Epithelial cell of proximal tubule (primary cell): ENCODE results near the gene KCNB1. TPM values are rescaled to one million over a fixed set of nuclear protein-coding genes. Genes with fewer than 3 reads are reported as not detected.
A peak's percentile ranks its signal among the peaks of the same experiment; 100 is the strongest.

ENCODE experiments used
- DNase-seq: peaks from one replicate; pipeline ENCODE4 v3.0.0-alpha.2; 2011; ENCODE audit warnings: low read depth
- H3K4me3 ChIP-seq: 2 replicates; pipeline ENCODE4 v1.5.1; 2011; ENCODE audit warnings: low read depth, mild to moderate bottlenecking, low read length
- total RNA-seq: library from RNA; depleted of rRNA; stranded (reverse); fragments of >200 nt; gene quantifications from 2 replicates; pipeline ENCODE4 v1.2.3, GENCODE V29; 2015
- TF ChIP-seq, protein P1 (sequence below): conservative IDR thresholded peaks from 2 replicates; pipeline ENCODE4 v1.5.1; 2012; ENCODE audit warnings: low read depth, mild to moderate bottlenecking, low read length

KCNB1 gene
- total RNA-seq, 1 donor from 2014 or later: not detected

DNA sequence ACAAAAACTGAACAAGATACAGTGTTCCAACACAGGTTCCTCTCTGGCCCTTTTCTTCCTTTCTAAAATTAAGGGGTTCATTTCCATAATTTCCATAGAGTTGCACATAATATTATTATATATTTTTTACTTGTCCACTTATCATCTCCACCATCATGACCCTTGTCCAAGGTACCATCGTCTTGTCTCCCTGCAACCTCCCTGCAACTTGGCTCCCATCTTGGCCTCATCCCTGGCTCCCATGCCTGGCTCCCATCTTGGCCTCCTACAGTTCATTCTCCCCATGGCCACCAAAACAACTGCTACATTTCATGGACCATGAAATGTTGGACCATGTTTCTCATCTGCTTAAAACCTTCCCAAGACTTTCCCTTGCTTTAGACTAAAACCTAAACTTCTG is 3.1 kb upstream of the KCNB1 start:
- TF ChIP-seq, protein P1, sequence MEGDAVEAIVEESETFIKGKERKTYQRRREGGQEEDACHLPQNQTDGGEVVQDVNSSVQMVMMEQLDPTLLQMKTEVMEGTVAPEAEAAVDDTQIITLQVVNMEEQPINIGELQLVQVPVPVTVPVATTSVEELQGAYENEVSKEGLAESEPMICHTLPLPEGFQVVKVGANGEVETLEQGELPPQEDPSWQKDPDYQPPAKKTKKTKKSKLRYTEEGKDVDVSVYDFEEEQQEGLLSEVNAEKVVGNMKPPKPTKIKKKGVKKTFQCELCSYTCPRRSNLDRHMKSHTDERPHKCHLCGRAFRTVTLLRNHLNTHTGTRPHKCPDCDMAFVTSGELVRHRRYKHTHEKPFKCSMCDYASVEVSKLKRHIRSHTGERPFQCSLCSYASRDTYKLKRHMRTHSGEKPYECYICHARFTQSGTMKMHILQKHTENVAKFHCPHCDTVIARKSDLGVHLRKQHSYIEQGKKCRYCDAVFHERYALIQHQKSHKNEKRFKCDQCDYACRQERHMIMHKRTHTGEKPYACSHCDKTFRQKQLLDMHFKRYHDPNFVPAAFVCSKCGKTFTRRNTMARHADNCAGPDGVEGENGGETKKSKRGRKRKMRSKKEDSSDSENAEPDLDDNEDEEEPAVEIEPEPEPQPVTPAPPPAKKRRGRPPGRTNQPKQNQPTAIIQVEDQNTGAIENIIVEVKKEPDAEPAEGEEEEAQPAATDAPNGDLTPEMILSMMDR: no peak
- no peak for DNase-seq
- no peak overlapping the region for H3K4me3 ChIP-seq

DNA sequence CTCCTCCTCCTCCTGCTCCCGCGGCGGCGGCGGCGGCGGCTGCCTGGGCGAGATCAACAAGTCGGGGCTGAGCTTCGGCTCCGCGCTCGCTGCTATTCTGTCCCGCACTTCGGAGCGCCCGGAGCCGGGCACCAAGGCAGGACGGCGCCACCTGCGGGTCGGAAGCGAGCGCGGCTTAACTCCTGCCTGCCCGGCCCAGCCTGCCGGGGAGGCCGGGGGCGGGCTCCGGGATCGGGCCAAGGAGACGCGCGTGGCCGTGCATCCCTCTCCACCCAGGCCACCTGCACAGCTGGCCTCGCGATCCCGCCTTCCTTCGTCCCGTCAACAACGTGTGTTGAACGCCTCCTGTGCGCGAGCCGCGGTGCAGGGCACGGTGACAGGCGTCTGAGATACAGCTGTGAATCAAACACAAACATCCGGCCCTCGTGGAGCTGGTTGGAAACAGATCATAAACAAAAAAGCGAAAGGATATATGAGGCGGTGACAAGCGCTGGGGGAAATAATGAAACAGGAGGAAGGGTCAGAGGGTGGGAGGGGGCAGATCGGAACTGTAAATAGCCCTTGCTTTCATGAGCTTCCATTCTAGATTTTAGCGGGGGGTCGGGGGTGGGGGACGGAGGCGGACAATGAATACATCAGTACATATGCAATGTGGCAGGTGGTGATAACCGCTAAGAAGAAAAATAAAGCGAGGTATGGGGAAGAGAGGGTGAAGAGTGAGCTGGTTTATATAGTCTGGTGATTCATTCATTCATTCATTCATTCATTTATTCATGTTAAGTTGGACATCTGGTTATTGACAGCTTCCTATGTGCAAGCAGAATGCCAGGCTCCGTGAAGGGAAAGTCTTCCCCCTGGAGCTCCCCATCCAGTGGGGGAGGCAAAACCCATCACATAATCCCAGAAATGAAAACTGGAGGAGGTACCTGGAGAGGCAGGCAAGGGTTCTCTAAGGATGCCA is 2.0 kb upstream of the KCNB1 start:
- TF ChIP-seq, protein P1: peak; percentile 64
- no peak for DNase-seq
- H3K4me3 ChIP-seq: peak overlapping the region; percentile 32

DNA sequence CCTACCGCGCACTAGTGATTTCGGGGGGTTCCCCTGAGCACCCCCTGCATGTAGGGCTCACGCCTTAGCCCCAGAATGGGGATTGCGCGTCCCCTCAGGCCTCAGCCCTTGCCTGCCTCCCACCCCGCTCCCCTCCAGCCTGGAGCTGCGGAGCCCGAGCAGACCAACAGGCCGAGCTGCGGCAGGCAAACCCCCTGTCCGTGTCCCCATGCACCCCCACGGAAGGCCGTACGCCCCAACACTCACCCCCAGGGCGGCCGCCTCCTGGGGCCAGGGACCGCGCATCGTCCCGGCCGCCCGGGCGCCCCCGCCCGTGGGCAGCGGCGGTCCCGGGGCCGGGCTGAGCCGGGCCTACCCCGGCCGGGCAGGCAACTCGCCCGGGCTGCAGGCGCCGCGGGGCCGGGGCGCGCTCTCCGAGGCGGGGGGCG is 1.2 kb upstream of the KCNB1 start:
- DNase-seq: no peak
- TF ChIP-seq, protein P1: no peak
- peak overlapping the region; percentile 16 for H3K4me3 ChIP-seq

DNA sequence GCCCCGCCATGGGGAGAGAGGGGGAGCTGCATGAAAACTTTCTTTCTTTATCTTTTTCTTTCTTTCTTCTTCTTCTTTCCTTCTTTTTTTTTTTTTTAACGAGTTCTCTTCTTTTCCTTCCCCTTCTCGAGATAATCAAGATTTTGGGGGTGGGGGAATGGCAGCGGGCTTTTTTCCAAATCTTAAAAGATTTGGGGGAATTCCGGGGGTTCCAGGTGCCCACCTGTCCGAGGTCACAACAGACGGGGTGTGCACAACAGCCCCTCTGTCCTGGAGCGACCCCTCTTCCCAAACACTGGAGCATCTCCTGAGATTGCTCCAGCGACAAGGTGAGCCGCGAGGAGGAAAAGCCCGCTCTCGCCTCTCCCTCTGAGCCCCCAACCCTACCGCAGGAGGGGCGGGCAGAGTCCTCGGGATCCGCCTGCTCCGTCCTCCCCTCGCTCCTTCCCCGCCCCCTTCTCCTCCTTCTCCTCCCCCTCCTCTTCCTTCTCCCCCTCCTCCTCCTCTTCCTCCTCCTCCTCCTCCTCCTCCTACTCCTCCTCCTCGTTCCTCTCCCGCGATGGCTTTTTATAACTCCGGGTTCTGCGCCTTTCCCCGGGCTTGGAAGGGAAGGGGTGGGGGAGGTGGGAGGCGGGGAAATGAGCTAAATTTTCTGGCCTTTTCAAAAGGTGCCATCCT is 689 bp upstream of the KCNB1 start:
- H3K4me3 ChIP-seq: peak overlapping the region; percentile 16
- no peak for DNase-seq
- TF ChIP-seq, protein P1: no peak

DNA sequence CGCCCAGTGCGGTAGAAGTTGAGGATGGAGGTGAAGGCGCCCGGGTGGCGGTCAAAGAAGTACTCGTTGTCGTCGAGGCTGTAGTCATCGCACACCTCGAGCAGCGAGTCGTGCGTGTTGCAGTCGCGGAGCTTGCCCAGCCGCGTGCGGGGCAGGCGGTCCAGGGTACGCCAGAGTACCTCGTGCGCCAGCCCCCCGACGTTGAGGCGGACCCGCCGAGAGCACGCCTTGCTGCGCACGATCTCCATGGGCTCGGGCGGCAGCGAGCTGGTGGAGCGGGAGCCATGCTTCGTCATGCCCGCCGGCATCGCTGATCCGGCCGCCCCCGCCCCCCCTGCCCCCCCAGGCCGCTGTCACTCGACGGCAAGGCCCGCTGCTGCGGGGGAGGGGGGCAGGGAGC is 295 bp downstream of the KCNB1 start:
- no peak for DNase-seq
- no peak overlapping the region for H3K4me3 ChIP-seq
- TF ChIP-seq, protein P1: no peak

DNA sequence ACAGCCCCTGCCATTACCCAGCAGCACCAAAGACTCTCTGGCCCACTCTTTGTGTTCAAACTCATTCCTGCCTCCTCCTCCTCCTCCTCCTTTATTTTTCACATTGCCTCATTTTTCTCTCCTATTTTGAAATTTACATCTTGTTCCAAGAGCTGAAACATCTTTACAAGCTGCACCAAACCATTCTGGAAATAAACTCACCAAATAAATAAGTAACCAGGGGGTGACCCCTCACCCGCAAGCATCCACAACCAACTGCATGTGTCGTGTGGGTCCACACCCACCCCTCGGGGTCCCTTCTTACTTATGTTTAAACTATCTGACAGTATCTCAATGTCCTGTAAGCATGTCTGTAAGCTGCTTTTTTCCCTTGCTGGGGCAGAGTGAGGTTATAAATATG is 1.4 kb downstream of the KCNB1 start:
- TF ChIP-seq, protein P1: no peak
- DNase-seq: no peak
- no peak overlapping the region for H3K4me3 ChIP-seq
